Measurements from ENCODE around the gene TEX44.
A peak's percentile ranks its signal among the peaks of the same experiment; 100 is the strongest.
"Not testable (repeated sequence)": the region's sequence is repeated elsewhere in the genome, so short reads cannot be mapped to it uniquely, and the experiment has no call there.

Gene TEX44

DNA sequence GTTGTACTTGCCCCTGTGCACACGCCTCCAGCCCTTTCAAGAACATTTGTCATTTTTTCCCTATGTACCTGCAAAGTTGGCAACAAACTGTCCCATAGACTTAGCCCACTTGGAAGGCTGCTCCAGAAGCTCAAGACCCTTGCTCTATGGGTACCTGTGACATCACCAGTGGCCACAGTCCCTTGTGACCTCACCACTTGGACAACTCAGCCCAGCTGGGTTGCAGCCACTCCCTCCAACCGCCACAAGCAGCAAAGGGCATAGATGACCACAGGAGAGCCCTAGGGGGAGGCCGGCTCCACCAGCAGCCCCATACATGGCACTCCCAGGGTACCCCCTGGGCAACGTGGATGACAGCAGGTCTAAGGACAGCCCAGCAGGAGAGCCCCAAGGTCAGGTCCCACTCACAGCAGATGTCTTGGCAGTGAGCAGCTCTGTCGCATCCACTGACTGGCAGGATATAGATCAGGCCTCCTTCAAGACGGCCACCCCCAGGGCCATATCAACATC, at the start of gene TEX44:
TEX44 (plus strand) TSS at position 229 of the 510 bp plus-strand sequence; CDS start at position 317, 88 bp downstream.
- no peak for DNase-seq

GRCh38 chr2:231545105-231545902, 47.4 kb upstream of the TEX44 start:
- no peak for DNase-seq

GRCh38 chr2:231546014-231546715, 46.5 kb upstream of the TEX44 start:
- DNase-seq, result no peak

GRCh38 chr2:231547315-231548110, 45.2 kb upstream of the TEX44 start:
- no peak for DNase-seq

GRCh38 chr2:231548752-231549151, 43.9 kb upstream of the TEX44 start:
- no peak for DNase-seq

GRCh38 chr2:231549446-231550239, 43.0 kb upstream of the TEX44 start:
- no peak for DNase-seq

GRCh38 chr2:231552752-231553151, 39.9 kb upstream of the TEX44 start:
- DNase-seq, result no peak

DNA sequence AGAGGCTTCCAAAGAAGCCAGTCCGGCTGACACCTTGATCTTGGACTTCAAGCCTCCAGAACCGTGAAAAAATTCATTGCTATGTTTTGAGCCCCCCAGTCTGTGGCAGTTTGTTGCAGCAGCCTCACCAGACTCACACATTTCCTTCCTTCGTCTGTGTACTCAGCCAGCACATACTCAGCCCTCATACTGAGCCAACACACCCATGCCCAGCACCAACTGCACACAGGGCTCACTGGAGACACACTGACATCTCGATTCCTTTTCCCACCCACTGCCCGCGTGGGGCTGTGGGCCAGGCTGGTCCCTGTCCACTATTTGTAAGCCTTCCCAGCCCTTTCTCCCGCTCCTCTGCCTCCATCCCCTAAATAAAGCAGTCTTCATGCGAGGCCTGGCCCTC, 38.3 kb upstream of the TEX44 start:
- no peak for DNase-seq

DNA sequence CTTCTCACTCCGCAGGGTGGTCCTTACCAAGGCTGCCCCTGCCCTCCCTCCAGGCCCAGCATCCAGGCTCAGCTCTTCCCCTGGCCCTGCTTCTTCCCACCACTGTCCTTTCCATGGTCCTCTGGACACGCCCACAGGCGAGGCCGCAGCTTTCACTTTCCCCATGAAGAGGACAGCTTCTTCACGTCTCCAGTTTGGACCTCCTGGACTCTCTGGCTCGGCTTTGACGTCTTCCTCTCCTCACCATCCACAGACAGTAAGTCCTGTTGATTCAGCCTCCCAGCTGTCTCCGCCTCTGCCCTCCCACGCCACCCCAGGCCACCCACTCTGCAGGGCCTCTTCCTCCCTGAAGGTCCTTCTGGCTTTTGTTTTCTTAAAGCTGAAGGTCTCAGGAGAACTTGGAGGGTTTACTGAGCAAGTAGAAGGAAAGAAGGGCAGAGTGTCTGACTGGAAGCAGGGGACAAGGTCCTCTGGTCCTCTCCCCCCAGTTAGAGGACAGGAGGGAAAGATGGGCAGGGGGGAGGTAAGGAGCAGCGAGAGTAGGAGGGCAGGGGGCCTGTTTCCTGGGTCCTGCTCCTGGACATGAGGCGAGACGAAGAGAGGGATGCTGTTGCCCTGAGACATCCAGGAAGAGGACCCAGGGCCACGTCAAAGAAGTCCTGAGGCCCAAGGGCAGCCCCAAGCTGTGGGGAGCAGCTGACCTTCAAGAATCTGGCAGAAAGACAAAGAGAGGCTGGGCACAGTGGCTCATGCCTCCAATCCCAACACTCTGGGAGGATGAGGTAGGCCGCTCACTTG, 37.7 kb upstream of the TEX44 start:
- DNase-seq, result no peak

DNA sequence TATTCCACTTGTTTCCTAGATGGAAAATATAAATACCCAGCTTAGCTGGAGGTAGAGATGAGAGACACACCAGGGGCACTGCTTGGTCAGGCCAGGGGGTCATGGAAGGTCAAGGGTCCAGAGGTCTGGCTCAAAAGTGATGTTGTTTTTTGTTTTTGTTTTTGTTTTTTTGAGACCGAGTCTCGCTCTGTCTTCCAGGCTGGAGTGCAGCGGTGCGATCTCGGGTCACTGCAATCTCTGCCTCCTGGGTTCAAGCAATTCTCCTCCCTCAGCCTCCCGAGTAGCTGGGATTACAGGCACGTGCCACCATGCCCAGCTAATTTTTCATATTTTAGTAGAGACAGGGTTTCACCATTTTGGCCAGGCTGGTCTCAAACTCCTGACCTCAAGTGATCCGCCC, 36.2 kb upstream of the TEX44 start:
- not testable (repeated sequence) for DNase-seq

- no peak for DNase-seq
Measured at GRCh38 chr2:231556981-231557380, 35.7 kb upstream of the TEX44 start.

GRCh38 chr2:231557571-231558217, 35.0 kb upstream of the TEX44 start:
- peak; percentile 77 for DNase-seq

DNA sequence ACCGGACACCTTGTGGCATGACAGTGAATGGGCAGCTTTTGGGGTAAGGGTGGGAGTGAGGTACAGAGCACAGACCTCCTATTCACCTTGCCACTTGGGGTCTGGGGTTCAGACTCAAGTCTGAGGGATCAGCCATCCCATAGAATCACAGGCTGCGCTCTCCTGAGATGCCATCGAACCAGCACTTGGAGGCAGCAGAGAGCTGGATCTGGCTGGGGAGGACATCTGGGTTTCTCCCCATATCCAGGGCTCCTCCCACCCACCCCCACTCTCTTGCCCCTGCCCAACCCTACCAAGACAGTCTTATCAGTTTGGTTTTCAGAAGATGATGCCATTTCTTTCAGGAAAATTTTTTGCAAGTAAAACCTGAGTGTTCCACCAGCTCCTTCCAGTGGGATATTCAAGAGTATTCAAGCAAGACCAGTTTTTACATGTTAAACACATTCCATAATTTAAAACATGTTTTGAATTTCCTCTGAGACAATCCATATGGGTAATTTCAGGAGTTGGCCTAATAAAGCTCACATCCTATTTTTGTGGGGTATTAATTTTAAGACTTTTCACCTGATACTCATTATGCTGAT, 29.2 kb upstream of the TEX44 start:
- peak; percentile 4 for DNase-seq

DNA sequence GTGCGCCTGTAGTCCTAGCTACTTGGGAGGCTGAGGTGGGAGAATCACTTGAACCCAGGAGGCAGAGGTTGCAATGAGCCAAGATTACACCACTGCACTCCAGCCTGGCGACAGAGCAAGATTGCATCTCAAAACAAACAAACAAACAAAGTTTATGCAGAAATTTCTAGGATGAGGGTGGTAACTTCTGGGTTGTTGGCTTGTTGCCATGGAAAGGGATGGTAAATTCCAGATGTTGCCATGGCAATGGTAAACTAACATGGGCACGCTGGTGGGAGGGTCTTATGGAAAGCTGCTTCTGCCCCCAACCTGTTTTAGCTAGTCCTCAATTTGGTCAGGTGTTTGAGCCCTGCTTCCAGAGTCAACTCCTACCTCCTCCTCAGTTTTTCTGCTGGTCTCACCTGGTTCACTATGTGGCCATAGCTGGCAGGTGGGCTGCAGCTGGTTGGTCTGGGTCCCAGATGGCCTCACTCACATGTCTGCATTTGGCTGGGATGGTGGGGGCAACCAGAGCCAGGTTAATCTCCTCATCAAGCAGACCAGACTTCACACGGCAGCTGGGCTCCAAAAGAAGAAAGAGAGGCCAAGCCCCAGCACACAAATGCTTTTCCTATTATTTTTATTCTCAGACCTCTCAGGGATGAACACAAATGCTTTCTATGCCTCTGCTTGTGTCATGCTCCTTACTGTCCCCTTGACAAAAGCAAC, 26.6 kb upstream of the TEX44 start:
- DNase-seq, result no peak

DNA sequence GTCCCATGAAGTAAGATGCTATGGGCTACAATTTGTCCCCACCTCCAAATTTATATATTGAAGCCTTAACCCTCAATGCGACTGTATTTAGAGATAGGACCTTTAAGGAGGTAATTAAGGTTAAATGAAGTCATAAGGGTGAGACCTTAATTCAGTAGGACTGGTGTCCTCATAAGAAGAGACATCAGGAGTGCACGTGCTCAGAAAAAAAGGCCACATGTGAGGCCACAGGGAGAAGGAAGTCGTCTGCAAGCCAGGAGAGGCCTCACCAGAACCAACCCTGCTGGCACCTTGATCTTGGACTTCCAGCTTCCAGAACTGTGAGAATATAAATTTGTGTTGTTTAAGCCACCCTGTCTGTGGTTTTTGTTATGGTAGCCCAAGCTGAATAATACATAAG, 25.5 kb upstream of the TEX44 start:
- no peak for DNase-seq

DNA sequence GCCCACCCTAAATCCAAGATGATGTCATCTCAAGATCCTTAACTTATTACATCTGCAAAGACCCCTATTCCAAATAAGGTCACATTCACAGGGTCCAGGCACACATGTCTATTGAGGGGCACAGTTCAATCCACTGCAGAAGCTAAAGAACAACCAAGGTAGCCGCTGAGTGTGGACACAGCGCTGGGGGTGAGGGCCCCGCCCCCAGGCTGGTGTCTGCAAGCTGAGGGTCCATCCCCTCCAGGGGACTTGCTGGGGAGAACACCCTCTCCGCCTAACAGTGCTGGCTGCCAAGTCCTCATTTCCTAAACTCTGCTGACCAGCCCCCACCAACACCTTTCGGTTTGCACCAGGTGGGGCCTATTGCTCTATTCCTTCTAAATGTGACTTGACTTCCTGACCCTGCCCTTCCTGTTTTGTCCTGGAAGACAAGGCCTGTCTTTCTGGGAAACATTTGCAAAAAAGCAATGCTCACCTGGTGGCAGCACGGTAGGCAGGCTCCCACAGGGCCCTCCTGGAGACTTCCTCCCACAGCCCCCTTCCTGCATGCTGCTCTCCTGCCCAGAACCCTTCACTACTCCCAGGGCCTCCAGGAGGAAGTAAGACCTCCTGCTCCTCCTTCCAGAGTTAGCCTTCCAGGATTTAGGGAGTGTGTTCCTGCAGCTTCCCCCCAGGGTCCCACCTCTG, 24.4 kb upstream of the TEX44 start:
- no peak for DNase-seq

GRCh38 chr2:231568785-231569435, 23.8 kb upstream of the TEX44 start:
- DNase-seq, result no peak

GRCh38 chr2:231570915-231571314, 21.7 kb upstream of the TEX44 start:
- not testable (repeated sequence) for DNase-seq
